ENCODE measurements around the gene ULK4.
"Not testable (repeated sequence)": the region's sequence is repeated elsewhere in the genome, so short reads cannot be mapped to it uniquely, and the experiment has no call there.

The ULK4 gene

DNA sequence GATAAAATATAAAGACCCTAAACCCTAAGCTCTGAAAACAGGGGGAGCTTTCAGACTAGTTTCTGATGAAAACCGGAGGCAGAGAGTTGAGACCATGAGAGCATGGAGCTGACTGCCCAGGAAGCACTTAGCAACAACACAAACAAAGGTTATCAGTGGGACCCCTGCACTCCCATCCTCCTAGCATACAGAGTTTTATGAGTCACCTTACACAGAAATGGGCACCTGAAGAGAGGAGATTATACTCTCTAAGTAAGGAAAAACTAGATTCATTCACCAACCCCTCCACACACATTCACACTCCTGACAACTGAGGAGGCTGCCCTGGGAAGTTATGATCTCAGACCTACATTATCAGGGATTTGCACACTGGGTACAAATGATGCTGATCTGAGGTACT is 261.7 kb downstream of the ULK4 start:
- Histone ChIP-seq H2BK120ac (ENCODE audit: low read depth, low read length) (no peak overlapping the region), H3K36me3 (ENCODE audit: control insufficient read depth, insufficient read depth, low read length) (no peaks in the 10 kb centered on the region), H3K4me3 (ENCODE audit: low read length) (no peak overlapping the region), H4K8ac (ENCODE audit: low read depth, low read length) (no peak overlapping the region), H3K79me1 (ENCODE audit: low read length) (no peaks in the 10 kb centered on the region), H3K27me3 (ENCODE audit: insufficient read depth, low read length, poor library complexity) (no peaks in the 10 kb centered on the region), H2BK15ac (replicated peaks; ENCODE audit: low read depth) (no peak overlapping the region), H3K79me2 (ENCODE audit: control insufficient read depth, insufficient read depth, low read length) (no peaks in the 10 kb centered on the region), H3K4ac (ENCODE audit: low read depth, low read length) (no peak overlapping the region), H3K4me2 (ENCODE audit: low read length) (no peak overlapping the region), H2BK5ac (ENCODE audit: low read length) (no peak overlapping the region), H3K27ac (ENCODE audit: low read depth, low read length) (no peak overlapping the region), H3K23ac (ENCODE audit: low read length) (no peak overlapping the region), H3K56ac (ENCODE audit: low read length) (no peak overlapping the region), H3K9ac (ENCODE audit: low read length) (no peak overlapping the region), H3K4me1 (ENCODE audit: control insufficient read depth, low read depth, low read length) (no peaks in the 10 kb centered on the region), H3K18ac (ENCODE audit: low read length) (no peak overlapping the region), H2AK5ac (ENCODE audit: low read length) (no peak overlapping the region), H4K5ac (ENCODE audit: low read length) (no peak overlapping the region)
- DNase-seq = peak; percentile 41
- no CpG with 5 or more reads among the region's 1 CpG for WGBS (ENCODE audit: extremely low coverage, insufficient coverage, low lambda C conversion rate)

DNA sequence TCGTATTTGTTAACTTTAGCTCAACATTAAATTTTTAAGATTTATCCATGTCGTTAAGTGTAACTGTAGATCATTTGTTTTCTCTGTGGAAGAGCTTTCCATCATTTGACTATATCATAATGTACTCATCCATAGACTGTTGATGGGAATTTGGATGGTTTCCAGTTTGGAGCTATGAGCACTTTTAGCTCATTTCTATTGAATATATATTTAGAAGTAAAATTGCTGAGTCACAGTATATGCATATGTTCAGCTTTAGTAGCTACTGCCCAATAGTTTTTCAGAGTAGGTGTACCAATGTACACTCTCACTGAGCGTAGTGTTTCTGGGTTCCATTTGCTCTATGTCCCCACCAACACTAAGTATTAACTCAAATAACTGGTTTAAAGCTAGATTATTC is 263.0 kb downstream of the ULK4 start:
- Histone ChIP-seq H3K4me2 (ENCODE audit: low read length) (no peak overlapping the region), H3K9ac (ENCODE audit: low read length) (no peak overlapping the region), H3K23ac (ENCODE audit: low read length) (no peak overlapping the region), H3K18ac (ENCODE audit: low read length) (no peak overlapping the region), H3K27me3 (ENCODE audit: insufficient read depth, low read length, poor library complexity) (no peaks in the 10 kb centered on the region), H3K79me1 (ENCODE audit: low read length) (no peaks in the 10 kb centered on the region), H3K4ac (ENCODE audit: low read depth, low read length) (no peak overlapping the region), H2BK120ac (ENCODE audit: low read depth, low read length) (no peak overlapping the region), H2BK5ac (ENCODE audit: low read length) (no peak overlapping the region), H3K79me2 (ENCODE audit: control insufficient read depth, insufficient read depth, low read length) (no peaks in the 10 kb centered on the region), H3K56ac (ENCODE audit: low read length) (no peak overlapping the region), H4K8ac (ENCODE audit: low read depth, low read length) (no peak overlapping the region), H4K5ac (ENCODE audit: low read length) (no peak overlapping the region), H3K4me3 (ENCODE audit: low read length) (no peak overlapping the region), H2AK5ac (ENCODE audit: low read length) (no peak overlapping the region), H3K36me3 (ENCODE audit: control insufficient read depth, insufficient read depth, low read length) (no peaks in the 10 kb centered on the region), H3K27ac (ENCODE audit: low read depth, low read length) (no peak overlapping the region), H2BK15ac (replicated peaks; ENCODE audit: low read depth) (no peak overlapping the region), H3K4me1 (ENCODE audit: control insufficient read depth, low read depth, low read length) (no peaks in the 10 kb centered on the region)
- whole genome bisulfite sequencing (ENCODE audit: extremely low coverage, insufficient coverage, low lambda C conversion rate) = no CpG with 5 or more reads among the region's 3 CpGs
- DNase-seq = no peak

DNA sequence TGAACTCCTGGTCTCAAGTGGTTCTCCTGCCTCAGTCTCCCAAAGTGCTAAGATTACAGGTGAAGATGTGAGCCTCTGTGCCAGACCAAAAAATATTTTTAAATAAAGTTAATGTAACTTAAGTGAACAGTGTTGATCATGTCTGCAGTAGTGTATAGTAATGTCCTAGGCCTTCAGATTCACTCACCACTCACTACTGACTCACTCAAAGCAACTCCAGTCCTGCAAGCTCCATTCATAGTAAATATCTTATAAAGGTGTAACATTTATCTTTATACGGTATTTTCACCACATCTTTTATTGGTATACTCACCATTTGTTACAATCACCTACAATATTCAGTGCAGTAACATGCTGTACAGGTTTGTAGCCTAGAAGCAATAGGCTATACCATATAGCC is 264.2 kb downstream of the ULK4 start:
- H3K4ac ChIP-seq (ENCODE audit: low read depth, low read length) = no peak overlapping the region
- no peak overlapping the region for H3K18ac ChIP-seq (ENCODE audit: low read length)
- no peak overlapping the region for H3K56ac ChIP-seq (ENCODE audit: low read length)
- no peak overlapping the region for H2BK5ac ChIP-seq (ENCODE audit: low read length)
- H3K27me3 ChIP-seq (ENCODE audit: insufficient read depth, low read length, poor library complexity) = no peaks in the 10 kb centered on the region
- H3K4me3 ChIP-seq (ENCODE audit: low read length) = no peak overlapping the region
- H2BK15ac ChIP-seq (replicated peaks; ENCODE audit: low read depth) = no peak overlapping the region
- H3K79me2 ChIP-seq (ENCODE audit: control insufficient read depth, insufficient read depth, low read length) = no peaks in the 10 kb centered on the region
- H2AK5ac ChIP-seq (ENCODE audit: low read length) = no peak overlapping the region
- H3K36me3 ChIP-seq (ENCODE audit: control insufficient read depth, insufficient read depth, low read length) = no peaks in the 10 kb centered on the region
- WGBS (ENCODE audit: extremely low coverage, insufficient coverage, low lambda C conversion rate) = no CpG with 5 or more reads among the region's 1 CpG
- H4K5ac ChIP-seq (ENCODE audit: low read length) = no peak overlapping the region
- DNase-seq = no peak
- no peak overlapping the region for H3K4me2 ChIP-seq (ENCODE audit: low read length)
- no peak overlapping the region for H4K8ac ChIP-seq (ENCODE audit: low read depth, low read length)
- H3K79me1 ChIP-seq (ENCODE audit: low read length) = no peaks in the 10 kb centered on the region
- no peak overlapping the region for H3K23ac ChIP-seq (ENCODE audit: low read length)
- H2BK120ac ChIP-seq (ENCODE audit: low read depth, low read length) = no peak overlapping the region
- H3K9ac ChIP-seq (ENCODE audit: low read length) = no peak overlapping the region
- H3K4me1 ChIP-seq (ENCODE audit: control insufficient read depth, low read depth, low read length) = no peaks in the 10 kb centered on the region
- H3K27ac ChIP-seq (ENCODE audit: low read depth, low read length) = no peak overlapping the region

DNA sequence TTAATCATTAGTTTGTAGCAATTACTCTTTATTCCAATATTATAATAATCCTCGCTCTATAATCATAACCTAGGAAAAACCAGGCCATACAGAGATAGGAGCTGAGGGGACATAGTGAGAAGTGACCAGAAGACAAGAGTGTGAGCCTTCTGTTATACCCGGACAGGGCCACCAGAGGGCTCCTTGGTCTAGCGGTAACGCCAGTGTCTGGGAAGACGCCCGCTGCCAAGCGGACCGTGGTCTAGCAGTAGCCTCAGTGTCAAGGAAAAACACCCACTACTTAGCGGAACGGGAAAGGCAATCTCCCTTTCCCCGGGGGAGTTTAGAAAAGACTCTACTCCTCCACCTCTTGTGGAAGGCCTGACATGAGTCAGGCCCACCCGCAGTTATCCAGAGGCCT is 266.1 kb downstream of the ULK4 start:
- not testable (repeated sequence) for H2AK5ac ChIP-seq (ENCODE audit: low read length); H4K5ac ChIP-seq (ENCODE audit: low read length); H3K27me3 ChIP-seq (ENCODE audit: insufficient read depth, low read length, poor library complexity); H3K18ac ChIP-seq (ENCODE audit: low read length); H3K27ac ChIP-seq (ENCODE audit: low read depth, low read length); H2BK120ac ChIP-seq (ENCODE audit: low read depth, low read length); H3K4ac ChIP-seq (ENCODE audit: low read depth, low read length); H3K79me1 ChIP-seq (ENCODE audit: low read length); H3K4me1 ChIP-seq (ENCODE audit: control insufficient read depth, low read depth, low read length); H3K4me2 ChIP-seq (ENCODE audit: low read length); H3K23ac ChIP-seq (ENCODE audit: low read length); H2BK15ac ChIP-seq (replicated peaks; ENCODE audit: low read depth); H3K79me2 ChIP-seq (ENCODE audit: control insufficient read depth, insufficient read depth, low read length); H3K4me3 ChIP-seq (ENCODE audit: low read length); H3K36me3 ChIP-seq (ENCODE audit: control insufficient read depth, insufficient read depth, low read length); H3K56ac ChIP-seq (ENCODE audit: low read length); H4K8ac ChIP-seq (ENCODE audit: low read depth, low read length); H3K9ac ChIP-seq (ENCODE audit: low read length); H2BK5ac ChIP-seq (ENCODE audit: low read length)
- DNase-seq = peak; percentile 56
- WGBS (ENCODE audit: extremely low coverage, insufficient coverage, low lambda C conversion rate) = no CpG with 5 or more reads among the region's 12 CpGs

DNA sequence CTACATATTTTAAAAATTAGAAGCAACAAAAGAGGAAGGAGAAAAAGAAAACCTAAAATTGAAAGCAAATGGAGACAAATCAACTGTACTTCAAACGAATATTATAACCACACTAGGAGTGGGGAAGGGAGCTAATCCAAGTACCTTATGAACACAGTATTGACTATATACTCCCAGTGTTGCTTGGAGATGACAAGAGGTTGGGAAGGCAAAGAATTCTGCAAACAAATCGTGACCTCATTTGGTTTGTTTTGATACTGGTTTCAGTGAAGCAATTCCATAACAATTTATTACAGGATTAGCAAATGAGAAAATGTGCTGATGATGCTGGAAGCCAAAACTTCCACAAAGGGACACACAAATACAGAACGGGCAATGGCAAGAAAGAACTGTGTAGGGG is 268.1 kb downstream of the ULK4 start:
- no CpG with 5 or more reads among the region's 3 CpGs for WGBS (ENCODE audit: extremely low coverage, insufficient coverage, low lambda C conversion rate)
- no peak overlapping the region for H3K4me2 ChIP-seq (ENCODE audit: low read length)

DNA sequence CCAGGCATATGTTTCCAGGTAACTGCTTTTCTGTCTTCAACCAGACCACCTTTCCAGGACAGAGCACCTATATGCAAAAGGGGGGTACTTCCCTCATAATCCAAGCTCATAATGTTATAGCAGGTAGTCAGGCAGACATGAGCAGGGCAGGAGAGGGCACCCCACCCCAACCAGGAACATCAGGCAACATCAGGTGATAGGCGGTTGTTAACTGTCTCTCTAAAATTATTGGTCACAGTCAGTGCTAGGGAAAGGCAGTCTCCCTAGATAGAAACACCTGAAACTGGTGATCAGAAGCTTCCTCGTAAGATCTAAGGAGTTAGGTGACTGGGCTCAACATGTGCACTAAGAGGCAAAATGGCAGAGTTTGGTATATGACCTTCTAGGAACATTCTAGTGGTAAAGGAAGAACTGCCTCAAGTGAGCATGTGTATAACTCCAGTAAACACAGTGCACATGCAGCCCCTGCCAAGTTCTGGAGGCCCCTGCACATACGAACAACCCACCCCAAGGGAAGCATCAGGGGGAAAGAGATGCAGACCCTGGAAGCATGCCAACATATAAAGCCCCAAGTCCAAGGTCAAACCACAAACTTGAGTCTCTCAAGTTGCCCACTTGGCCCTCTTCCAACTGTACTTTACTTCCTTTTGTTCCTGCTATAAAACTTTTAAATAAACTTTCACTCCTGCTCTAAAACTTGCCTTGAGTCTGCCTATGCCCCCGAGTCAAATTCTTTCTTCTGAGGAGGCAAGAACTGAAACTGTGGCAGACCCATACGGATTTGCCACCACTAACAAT is 270.9 kb downstream of the ULK4 start:
- Histone ChIP-seq H3K4ac (ENCODE audit: low read depth, low read length) (no peak overlapping the region), H3K9ac (ENCODE audit: low read length) (no peak overlapping the region), H3K56ac (ENCODE audit: low read length) (no peak overlapping the region), H3K79me2 (ENCODE audit: control insufficient read depth, insufficient read depth, low read length) (no peaks in the 10 kb centered on the region), H3K27me3 (ENCODE audit: insufficient read depth, low read length, poor library complexity) (no peaks in the 10 kb centered on the region), H4K8ac (ENCODE audit: low read depth, low read length) (no peak overlapping the region), H3K4me3 (ENCODE audit: low read length) (no peak overlapping the region), H2BK120ac (ENCODE audit: low read depth, low read length) (no peak overlapping the region), H3K79me1 (ENCODE audit: low read length) (no peaks in the 10 kb centered on the region), H3K4me1 (ENCODE audit: control insufficient read depth, low read depth, low read length) (no peaks in the 10 kb centered on the region), H4K5ac (ENCODE audit: low read length) (no peak overlapping the region), H3K18ac (ENCODE audit: low read length) (no peak overlapping the region), H2BK5ac (ENCODE audit: low read length) (no peak overlapping the region), H3K27ac (ENCODE audit: low read depth, low read length) (no peak overlapping the region), H2AK5ac (ENCODE audit: low read length) (no peak overlapping the region), H3K23ac (ENCODE audit: low read length) (no peak overlapping the region), H2BK15ac (replicated peaks; ENCODE audit: low read depth) (no peak overlapping the region), H3K36me3 (ENCODE audit: control insufficient read depth, insufficient read depth, low read length) (no peaks in the 10 kb centered on the region), H3K4me2 (ENCODE audit: low read length) (no peak overlapping the region)
- DNase-seq = no peak
- no CpG with 5 or more reads among the region's 5 CpGs for WGBS (ENCODE audit: extremely low coverage, insufficient coverage, low lambda C conversion rate)

More for the DNA sequence above, 268.1 kb downstream of the ULK4 start:
- H4K5ac ChIP-seq (ENCODE audit: low read length) = no peak overlapping the region
- H3K4me3 ChIP-seq (ENCODE audit: low read length) = no peak overlapping the region
- no peaks in the 10 kb centered on the region for H3K4me1 ChIP-seq (ENCODE audit: control insufficient read depth, low read depth, low read length)
- H3K4ac ChIP-seq (ENCODE audit: low read depth, low read length) = no peak overlapping the region
- H3K23ac ChIP-seq (ENCODE audit: low read length) = no peak overlapping the region
- H2AK5ac ChIP-seq (ENCODE audit: low read length) = no peak overlapping the region
- no peak overlapping the region for H4K8ac ChIP-seq (ENCODE audit: low read depth, low read length)
- H2BK120ac ChIP-seq (ENCODE audit: low read depth, low read length) = no peak overlapping the region
- H3K79me2 ChIP-seq (ENCODE audit: control insufficient read depth, insufficient read depth, low read length) = no peaks in the 10 kb centered on the region
- no peak overlapping the region for H2BK5ac ChIP-seq (ENCODE audit: low read length)
- DNase-seq = no peak
- H3K27me3 ChIP-seq (ENCODE audit: insufficient read depth, low read length, poor library complexity) = no peaks in the 10 kb centered on the region
- H3K9ac ChIP-seq (ENCODE audit: low read length) = no peak overlapping the region
- no peak overlapping the region for H3K18ac ChIP-seq (ENCODE audit: low read length)
- no peak overlapping the region for H3K27ac ChIP-seq (ENCODE audit: low read depth, low read length)
- no peaks in the 10 kb centered on the region for H3K36me3 ChIP-seq (ENCODE audit: control insufficient read depth, insufficient read depth, low read length)
- no peak overlapping the region for H3K56ac ChIP-seq (ENCODE audit: low read length)
- H2BK15ac ChIP-seq (replicated peaks; ENCODE audit: low read depth) = no peak overlapping the region
- no peaks in the 10 kb centered on the region for H3K79me1 ChIP-seq (ENCODE audit: low read length)

All from mesendoderm (in vitro differentiated cells).